Bronchial epithelial cell (primary cell): ENCODE results near the gene DIP2A. TPM values are rescaled to one million over a fixed set of nuclear protein-coding genes. Genes with fewer than 3 reads are reported as not detected.

Source experiments
- DNase-seq: peaks from one replicate; pipeline ENCODE4 v3.0.0-alpha.2; 2010; ENCODE audit warnings: low read depth
- FAIRE-seq: peaks from 2 replicates; lab custom pipeline; 2011; peaks lifted over from hg19 to GRCh38; lab: Jason Lieb, UNC
- H3K27me3 ChIP-seq: 2 replicates; pipeline ENCODE4 v1.5.1; 2011; ENCODE audit warnings: low read length; ENCODE audit not compliant: control insufficient read depth, insufficient read depth
- H3K36me3 ChIP-seq: 2 replicates; pipeline ENCODE4 v1.5.1; 2011; ENCODE audit warnings: low read length; ENCODE audit not compliant: control insufficient read depth, insufficient read depth
- H3K4me3 ChIP-seq: 2 replicates; pipeline ENCODE4 v1.5.1; 2011; ENCODE audit warnings: mild to moderate bottlenecking, low read depth, low read length, control low read depth
- CTCF ChIP-seq: IDR thresholded peaks from 2 replicates; pipeline ENCODE4 v1.5.1; 2011; ENCODE audit warnings: mild to moderate bottlenecking, moderate library complexity, low read length, control low read depth, inconsistent platforms; ENCODE audit not compliant: insufficient read depth, severe bottlenecking
- total RNA-seq: library from RNA; depleted of rRNA; stranded (reverse); fragments of >200 nt; gene quantifications from 2 replicates; pipeline ENCODE4 v1.2.1, GENCODE V29; 2014

The DIP2A gene
- total RNA-seq, 1 donor from 2014 or later: 28.2 TPM

DNA sequence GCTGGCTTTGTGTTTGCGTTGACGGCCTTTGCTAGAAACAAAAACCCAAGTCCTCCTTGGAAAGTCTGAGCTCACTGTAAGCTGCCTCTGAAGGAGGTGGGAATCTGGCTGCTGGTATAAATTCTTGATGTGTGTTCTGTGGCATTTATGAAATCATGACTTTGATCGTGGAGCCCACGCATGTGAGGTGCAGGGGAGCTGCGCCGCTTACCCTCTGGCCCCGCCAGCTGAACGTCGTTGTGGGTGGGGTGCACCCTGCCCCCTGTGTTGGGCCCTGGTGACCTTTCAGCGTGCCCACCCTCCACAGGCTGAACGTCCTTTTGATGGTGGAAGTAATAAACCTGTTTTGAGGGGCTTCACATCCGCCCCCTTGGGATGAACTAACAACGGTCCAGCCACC lies 21.2 kb upstream of the DIP2A start:
- FAIRE-seq (no peak), DNase-seq (no peak)
- Histone ChIP-seq H3K36me3 (peaks cover 24% of the 10 kb centered on the region), H3K4me3 (no peak overlapping the region), H3K27me3 (no peaks in the 10 kb centered on the region)
- TF ChIP-seq CTCF: no peak

DNA sequence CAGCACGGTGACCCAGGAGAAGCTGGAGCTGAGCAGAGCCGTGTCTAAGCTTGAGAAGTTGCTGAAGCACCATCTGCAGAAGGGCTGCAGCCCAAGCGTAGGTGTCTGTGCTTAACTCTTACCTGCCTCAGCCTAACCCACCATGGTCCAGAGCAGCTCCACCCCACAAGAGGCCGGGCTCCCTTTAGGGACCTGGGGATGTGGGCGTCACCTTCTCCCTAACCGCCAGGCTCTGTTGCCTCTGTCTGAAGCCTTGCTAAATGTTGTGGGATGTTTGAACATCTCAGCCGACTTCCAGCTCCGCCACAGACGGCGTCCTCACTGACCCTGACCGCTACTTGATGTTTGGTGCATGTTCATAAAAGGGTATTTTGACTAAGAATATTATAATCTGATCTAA lies 20.4 kb upstream of the DIP2A start:
- TF ChIP-seq CTCF: no peak
- no peaks in the 10 kb centered on the region for H3K27me3 ChIP-seq
- no peak for FAIRE-seq
- DNase-seq: no peak
- H3K4me3 ChIP-seq: no peak overlapping the region
- H3K36me3 ChIP-seq: peaks cover 26% of the 10 kb centered on the region

DNA sequence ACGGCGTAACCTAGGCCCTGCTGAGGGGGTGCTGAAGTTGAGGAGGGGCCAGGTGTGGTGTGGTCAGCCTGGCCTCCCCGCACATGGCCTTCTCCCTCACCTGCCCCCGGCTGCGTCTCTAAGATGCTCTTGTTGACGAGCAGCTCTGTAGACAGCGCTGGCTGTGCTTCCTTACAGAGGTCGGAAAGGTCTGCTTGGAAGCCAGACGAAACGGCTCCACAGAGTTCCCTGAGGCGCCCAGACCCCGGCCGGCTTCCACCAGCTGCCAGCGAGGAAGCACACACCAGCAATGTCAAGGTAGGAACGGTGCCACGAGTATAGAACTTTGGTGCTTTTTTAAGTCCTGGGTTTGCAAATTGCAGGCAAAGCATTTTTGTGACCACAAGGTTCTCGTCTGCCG lies 18.8 kb upstream of the DIP2A start:
- no peak for TF ChIP-seq CTCF
- Histone ChIP-seq H3K27me3 (no peaks in the 10 kb centered on the region), H3K36me3 (peaks cover 28% of the 10 kb centered on the region), H3K4me3 (no peak overlapping the region)
- DNase-seq: no peak
- no peak for FAIRE-seq

- DNase-seq: no peak
- Histone ChIP-seq H3K4me3 (no peak overlapping the region), H3K36me3 (peaks cover 26% of the 10 kb centered on the region), H3K27me3 (no peaks in the 10 kb centered on the region)
- no peak for TF ChIP-seq CTCF
- no peak for FAIRE-seq
Measured at GRCh38 chr21:46441331-46441730, 17.4 kb upstream of the DIP2A start.

- H3K4me3 ChIP-seq: no peak overlapping the region
- FAIRE-seq: no peak
- peaks cover 26% of the 10 kb centered on the region for H3K36me3 ChIP-seq
- DNase-seq: no peak
- no peak for TF ChIP-seq CTCF
- H3K27me3 ChIP-seq: no peaks in the 10 kb centered on the region
Measured at GRCh38 chr21:46441961-46442498, 16.7 kb upstream of the DIP2A start.

DNA sequence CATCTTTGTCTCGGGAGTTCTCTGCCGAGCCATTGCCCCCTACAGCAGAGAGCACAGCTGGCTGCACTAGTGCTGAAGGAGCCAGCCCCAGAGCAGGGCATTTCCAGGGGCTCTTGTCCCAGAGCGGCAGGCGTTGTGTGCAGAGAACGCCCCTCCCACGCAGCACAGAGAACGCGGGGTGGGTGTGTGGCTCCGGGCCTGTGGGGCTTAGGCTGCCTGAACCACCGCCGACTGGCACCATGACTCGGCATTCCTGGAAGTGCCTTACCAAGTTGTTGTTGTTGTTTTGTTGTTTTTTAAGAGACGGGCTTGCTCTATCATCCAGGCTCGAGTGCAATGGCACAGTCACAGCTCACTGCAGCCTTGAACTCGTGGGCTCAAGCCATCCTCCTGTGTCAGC lies 15.8 kb upstream of the DIP2A start:
- Histone ChIP-seq H3K27me3 (no peaks in the 10 kb centered on the region), H3K4me3 (no peak overlapping the region), H3K36me3 (peaks cover 20% of the 10 kb centered on the region)
- DNase-seq (no peak), FAIRE-seq (no peak)
- TF ChIP-seq CTCF: no peak
